GM21526 (cell line): ENCODE measurements around the gene NRIP2.

Experiments used
- ATAC-seq: cut with Tn5 transposase; IDR thresholded peaks from one replicate; pipeline ENCODE4 v1.9.1; 2021; ENCODE audit warnings: moderate library complexity; ENCODE audit not compliant: unreplicated experiment, low FRiP score

Gene NRIP2

DNA sequence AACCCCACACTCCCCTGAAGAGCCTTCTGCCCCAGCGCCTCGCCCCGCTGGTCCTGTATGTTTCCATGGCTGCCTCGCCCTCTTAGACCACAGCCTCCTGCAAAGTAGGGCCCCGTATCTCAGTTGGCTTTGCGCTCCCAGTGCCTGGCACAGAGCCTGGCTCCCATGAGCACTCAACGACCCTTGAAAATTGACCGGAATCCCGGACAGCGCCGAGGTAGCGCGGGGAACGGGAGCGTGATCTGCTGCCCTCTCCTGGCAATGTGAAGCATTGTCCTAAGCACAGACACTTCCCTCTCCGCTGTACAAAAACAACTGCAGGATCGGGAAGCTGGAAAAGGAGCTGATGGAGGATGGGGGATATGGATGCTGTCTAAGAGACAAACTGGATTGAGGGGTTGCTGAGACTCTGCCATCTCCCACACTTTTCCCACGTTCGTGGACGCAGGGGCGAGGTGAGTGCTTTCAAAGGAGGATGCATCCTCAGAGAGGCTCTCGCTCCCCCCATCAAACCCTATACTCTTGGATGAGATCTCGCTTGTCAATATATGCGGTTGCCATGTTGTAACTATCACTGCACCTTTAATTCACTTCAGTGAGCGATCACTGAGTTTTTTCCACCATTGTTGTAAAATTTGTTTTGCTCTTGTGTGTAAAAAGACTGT, 50.8 kb downstream of the NRIP2 start:
- ATAC-seq, result no peak

DNA sequence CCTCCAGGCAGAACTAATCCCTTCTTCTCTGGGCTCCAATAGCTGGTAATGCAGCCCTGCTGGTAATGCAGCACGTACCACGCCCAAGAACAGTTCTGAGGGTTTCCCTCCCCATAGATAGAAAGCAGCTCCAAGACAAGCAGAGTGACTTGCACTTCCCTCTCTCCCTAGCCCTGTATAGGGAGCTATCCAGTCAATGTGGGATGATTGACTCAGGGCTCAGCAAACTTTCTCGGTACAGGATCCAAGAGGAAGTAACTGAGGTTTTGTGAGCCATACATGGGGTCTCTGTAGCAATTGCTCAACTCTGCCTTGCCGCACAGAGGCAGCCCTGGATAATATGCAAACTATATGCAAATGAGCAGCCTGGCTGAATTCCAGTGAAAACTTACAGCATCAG, 55.6 kb downstream of the NRIP2 start:
- no peak for ATAC-seq

DNA sequence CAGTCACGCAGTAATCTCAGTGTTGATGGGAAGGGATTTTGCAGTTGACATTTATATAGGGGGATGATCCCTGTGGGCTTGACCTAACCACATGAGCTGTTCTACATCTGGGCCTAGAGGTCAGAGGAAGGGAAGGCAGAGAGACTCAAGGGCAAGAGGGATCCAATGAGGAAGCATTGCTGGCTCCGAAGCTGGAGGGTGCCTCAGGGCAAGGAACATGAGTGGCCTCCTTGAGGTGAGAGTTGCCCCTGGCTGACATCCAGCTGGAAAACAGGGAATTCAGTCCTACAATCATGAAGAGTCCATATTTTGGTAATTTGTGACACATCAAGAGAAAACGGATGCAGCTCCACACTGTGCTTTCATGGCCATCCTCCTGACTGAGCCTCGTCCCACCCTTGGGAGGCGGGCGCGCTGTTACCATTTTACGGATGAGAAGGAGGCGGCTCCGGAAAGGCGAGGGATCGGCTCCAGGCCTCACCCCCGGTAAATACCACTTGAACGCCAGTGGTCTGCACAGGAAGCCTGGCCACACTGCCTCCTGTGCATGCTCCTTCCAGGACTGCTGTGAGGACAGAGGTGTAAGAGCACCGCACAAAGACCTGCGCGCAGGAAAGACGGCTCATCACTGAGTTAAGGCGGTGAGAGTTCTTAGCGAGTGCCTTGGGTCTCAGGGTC, 58.6 kb downstream of the NRIP2 start:
- no peak for ATAC-seq

DNA sequence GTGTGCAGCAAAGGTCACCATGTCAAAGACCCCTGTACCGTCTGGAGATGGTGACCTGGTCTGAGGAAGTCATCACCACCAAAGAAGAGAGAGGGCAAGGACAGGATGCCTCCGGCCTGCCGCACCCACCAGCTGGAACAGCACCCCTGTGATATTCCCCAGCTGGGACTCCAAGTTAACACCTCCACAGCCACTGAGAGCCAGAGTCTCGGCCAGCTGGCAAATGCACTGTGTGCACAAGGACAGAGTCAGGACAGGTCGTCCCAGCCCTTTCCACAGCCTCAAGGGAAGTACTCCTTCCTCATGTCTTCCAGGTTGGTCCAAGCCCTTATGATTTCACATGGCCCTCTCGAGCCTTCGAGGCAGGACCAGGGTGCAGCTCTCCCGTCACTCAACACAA, 59.4 kb downstream of the NRIP2 start:
- no peak for ATAC-seq
